ENCODE data around the gene ZBTB4. TPM values are rescaled to one million over a fixed set of nuclear protein-coding genes. Genes with fewer than 3 reads are reported as not detected.

Gene ZBTB4
- total and polyA plus RNA-seq, 9 of the 15 experiments (the other 6 are each of a cell fraction or from before 2014, with no cell fraction given), result 0.92 to 6.9 (median 3.3) TPM

DNA sequence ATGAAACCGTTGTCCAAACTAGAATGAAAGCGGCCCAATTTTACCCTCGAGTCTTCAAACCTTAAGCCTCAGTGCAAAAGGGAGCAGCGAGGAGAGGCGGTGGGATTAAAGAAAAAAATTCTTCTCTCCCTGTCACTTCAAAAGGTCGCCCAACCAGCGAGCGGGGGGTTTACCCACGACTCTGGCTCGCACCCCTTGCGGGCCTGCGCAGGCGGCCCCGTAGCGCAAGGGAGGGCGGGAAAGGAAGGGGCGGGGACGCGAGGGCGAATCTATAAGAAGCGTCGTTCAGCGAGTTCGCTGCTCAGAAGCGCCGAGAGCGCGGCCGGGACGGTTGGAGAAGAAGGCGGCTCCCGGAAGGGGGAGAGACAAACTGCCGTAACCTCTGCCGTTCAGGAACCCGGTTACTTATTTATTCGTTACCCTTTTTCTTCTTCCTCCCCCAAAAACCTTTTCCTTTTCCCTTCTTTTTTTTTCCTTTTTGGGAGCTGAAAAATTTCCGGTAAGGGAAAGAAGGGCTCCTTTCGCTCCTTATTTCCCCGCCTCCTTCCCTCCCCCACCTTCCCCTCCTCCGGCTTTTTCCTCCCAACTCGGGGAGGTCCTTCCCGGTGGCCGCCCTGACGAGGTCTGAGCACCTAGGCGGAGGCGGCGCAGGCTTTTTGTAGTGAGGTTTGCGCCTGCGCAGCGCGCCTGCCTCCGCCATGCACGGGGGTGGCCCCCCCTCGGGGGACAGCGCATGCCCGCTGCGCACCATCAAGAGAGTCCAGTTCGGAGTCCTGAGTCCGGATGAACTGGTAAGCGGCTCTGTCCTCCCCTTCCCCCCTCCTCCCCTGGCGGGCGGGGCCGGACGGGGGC lies 4.9 kb upstream of the ZBTB4 start, which contains the start of gene POLR2A (continued):
- TF ChIP-seq, protein P1, sequence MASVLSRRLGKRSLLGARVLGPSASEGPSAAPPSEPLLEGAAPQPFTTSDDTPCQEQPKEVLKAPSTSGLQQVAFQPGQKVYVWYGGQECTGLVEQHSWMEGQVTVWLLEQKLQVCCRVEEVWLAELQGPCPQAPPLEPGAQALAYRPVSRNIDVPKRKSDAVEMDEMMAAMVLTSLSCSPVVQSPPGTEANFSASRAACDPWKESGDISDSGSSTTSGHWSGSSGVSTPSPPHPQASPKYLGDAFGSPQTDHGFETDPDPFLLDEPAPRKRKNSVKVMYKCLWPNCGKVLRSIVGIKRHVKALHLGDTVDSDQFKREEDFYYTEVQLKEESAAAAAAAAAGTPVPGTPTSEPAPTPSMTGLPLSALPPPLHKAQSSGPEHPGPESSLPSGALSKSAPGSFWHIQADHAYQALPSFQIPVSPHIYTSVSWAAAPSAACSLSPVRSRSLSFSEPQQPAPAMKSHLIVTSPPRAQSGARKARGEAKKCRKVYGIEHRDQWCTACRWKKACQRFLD (CRISPR knock-in tag; IDR thresholded peaks at IDR 0.05), result peak; percentile 50; the same call in 1 of the 2 replicates
- TF ChIP-seq MYC (IDR thresholded peaks at IDR 0.05; ENCODE audit: low read depth, low read length) (peak; percentile 55; the same call in 1 of the 2 replicates), MYC (CRISPR knock-in tag; IDR thresholded peaks at IDR 0.05; ENCODE audit: borderline replicate concordance, low read depth) (no peak), HDAC3 (IDR thresholded peaks at IDR 0.05; ENCODE audit: borderline replicate concordance, partially characterized antibody) (peak; percentile 28), ZBTB17 (CRISPR knock-in tag; IDR thresholded peaks at IDR 0.05) (no peak), LEF1 (IDR thresholded peaks at IDR 0.05) (no peak), CHD1 (IDR thresholded peaks at IDR 0.05; ENCODE audit: low read length) (no peak), TOE1 (IDR thresholded peaks at IDR 0.05; ENCODE audit: borderline replicate concordance) (peak; percentile 76; the same call in 1 of the 2 replicates), TOE1 (CRISPR knock-in tag; IDR thresholded peaks at IDR 0.05; ENCODE audit: borderline replicate concordance, low read depth) (no peak), PPARD (CRISPR knock-in tag; IDR thresholded peaks at IDR 0.05) (no peak), CREM (IDR thresholded peaks at IDR 0.05; ENCODE audit: low read depth) (peak; percentile 64), ZNF121 (CRISPR knock-in tag; conservative IDR thresholded peaks at IDR 0.05) (no peak), KLF6 (CRISPR knock-in tag; IDR thresholded peaks at IDR 0.05; ENCODE audit: borderline replicate concordance) (peak; percentile 74; the same call in 1 of the 2 replicates), ZFP36 (IDR thresholded peaks at IDR 0.05; ENCODE audit: low read depth, low read length, partially characterized antibody) (peak; percentile 5), FOS (IDR thresholded peaks at IDR 0.05; ENCODE audit: extremely low read depth, insufficient read length) (no peak)
- TF ChIP-seq, protein P2, sequence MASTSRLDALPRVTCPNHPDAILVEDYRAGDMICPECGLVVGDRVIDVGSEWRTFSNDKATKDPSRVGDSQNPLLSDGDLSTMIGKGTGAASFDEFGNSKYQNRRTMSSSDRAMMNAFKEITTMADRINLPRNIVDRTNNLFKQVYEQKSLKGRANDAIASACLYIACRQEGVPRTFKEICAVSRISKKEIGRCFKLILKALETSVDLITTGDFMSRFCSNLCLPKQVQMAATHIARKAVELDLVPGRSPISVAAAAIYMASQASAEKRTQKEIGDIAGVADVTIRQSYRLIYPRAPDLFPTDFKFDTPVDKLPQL (IDR thresholded peaks at IDR 0.05; ENCODE audit: extremely low read depth, insufficient read length), result peak; percentile 96
- TF ChIP-seq, protein P3, sequence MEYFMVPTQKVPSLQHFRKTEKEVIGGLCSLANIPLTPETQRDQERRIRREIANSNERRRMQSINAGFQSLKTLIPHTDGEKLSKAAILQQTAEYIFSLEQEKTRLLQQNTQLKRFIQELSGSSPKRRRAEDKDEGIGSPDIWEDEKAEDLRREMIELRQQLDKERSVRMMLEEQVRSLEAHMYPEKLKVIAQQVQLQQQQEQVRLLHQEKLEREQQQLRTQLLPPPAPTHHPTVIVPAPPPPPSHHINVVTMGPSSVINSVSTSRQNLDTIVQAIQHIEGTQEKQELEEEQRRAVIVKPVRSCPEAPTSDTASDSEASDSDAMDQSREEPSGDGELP (CRISPR knock-in tag; IDR thresholded peaks at IDR 0.05; ENCODE audit: borderline replicate concordance), result peak; percentile 71; the same call in 1 of the 2 replicates
- TF ChIP-seq, protein P4, sequence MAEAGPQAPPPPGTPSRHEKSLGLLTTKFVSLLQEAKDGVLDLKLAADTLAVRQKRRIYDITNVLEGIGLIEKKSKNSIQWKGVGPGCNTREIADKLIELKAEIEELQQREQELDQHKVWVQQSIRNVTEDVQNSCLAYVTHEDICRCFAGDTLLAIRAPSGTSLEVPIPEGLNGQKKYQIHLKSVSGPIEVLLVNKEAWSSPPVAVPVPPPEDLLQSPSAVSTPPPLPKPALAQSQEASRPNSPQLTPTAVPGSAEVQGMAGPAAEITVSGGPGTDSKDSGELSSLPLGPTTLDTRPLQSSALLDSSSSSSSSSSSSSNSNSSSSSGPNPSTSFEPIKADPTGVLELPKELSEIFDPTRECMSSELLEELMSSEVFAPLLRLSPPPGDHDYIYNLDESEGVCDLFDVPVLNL (CRISPR knock-in tag; IDR thresholded peaks at IDR 0.05; ENCODE audit: low read depth), result peak; percentile 88
